PC-3 (cell line): Measurements from ENCODE around the gene ZEB2. TPM values are rescaled to one million over a fixed set of nuclear protein-coding genes. Genes with fewer than 3 reads are reported as not detected.

ENCODE experiments used
- ATAC-seq: fragments of 200-7000 bp; cut with Tn5 transposase; 2 replicates; pipeline ENCODE4 v1.9.1; 2020; ENCODE audit warnings: mild to moderate bottlenecking, moderate library complexity
- BruUV-seq: library from RNA; stranded (reverse); fragments of 400-500 nt; replicated peaks from 2 replicates; lab custom pipeline; 2021; lab: Mats Ljungman, UMichigan
- CTCF ChIA-PET: fragments of 300-600 bp; sonication (Branson Sonifier 250); formaldehyde crosslinking; loops from one replicate; lab custom pipeline; 2022; ENCODE audit warnings: antibody characterized with exemption; lab: Charles Lee
- POLR2A ChIA-PET: fragments of 300-600 bp; sonication (Branson Sonifier 250); formaldehyde crosslinking; loops from one replicate; lab custom pipeline; 2022; ENCODE audit warnings: antibody characterized with exemption; ENCODE audit not compliant: unreplicated experiment; lab: Charles Lee
- DNase-seq: peaks from one replicate; pipeline ENCODE4 v3.0.0-alpha.2; 2015
- H2AFZ ChIP-seq: fragments of 300-600 bp; sonication (generic); 2 replicates; pipeline ENCODE4 v1.6.0; 2016; ENCODE audit warnings: antibody characterized with exemption, low read length
- H3F3A ChIP-seq: fragments of 300-600 bp; sonication (generic); one replicate; pipeline ENCODE4 v1.6.0; 2017; ENCODE audit warnings: antibody characterized with exemption, low read length, control low read depth, mild to moderate bottlenecking; ENCODE audit not compliant: unreplicated experiment
- H3K27ac ChIP-seq: fragments of 300-600 bp; sonication (generic); 2 replicates; pipeline ENCODE4 v1.5.1; 2016; ENCODE audit warnings: mild to moderate bottlenecking, low read length
- H3K27me3 ChIP-seq: fragments of 300-600 bp; sonication (generic); 2 replicates; pipeline ENCODE4 v1.6.1; 2016; ENCODE audit warnings: low read length, mixed read lengths
- H3K36me3 ChIP-seq: fragments of 300-600 bp; sonication (generic); 2 replicates; pipeline ENCODE4 v1.6.1; 2016; ENCODE audit warnings: low read depth, mixed run types, low read length, mixed read lengths
- H3K4me1 ChIP-seq: fragments of 300-600 bp; sonication (generic); 2 replicates; pipeline ENCODE4 v1.5.1; 2016; ENCODE audit warnings: low read length; ENCODE audit not compliant: insufficient read depth
- H3K4me2 ChIP-seq: fragments of 300-600 bp; sonication (generic); 2 replicates; pipeline ENCODE4 v1.6.0; 2016; ENCODE audit warnings: low read length
- H3K4me3 ChIP-seq: fragments of 300-600 bp; sonication (generic); 2 replicates; pipeline ENCODE4 v1.5.1; 2016; ENCODE audit warnings: mild to moderate bottlenecking, low read length, mixed read lengths
- H3K79me2 ChIP-seq: fragments of 300-600 bp; sonication (generic); 2 replicates; pipeline ENCODE4 v1.6.1; 2017; ENCODE audit warnings: low read length, mixed read lengths
- H3K9ac ChIP-seq: fragments of 300-600 bp; sonication (generic); 2 replicates; pipeline ENCODE4 v1.6.0; 2016; ENCODE audit warnings: mild to moderate bottlenecking, low read length
- H3K9me2 ChIP-seq: fragments of 300-600 bp; sonication (generic); replicated peaks from 2 replicates; pipeline ENCODE4 v1.6.1; 2016; ENCODE audit warnings: mixed run types, low read length, mixed read lengths
- H3K9me3 ChIP-seq: fragments of 300-600 bp; sonication (generic); 2 replicates; pipeline ENCODE4 v1.6.1; 2016; ENCODE audit warnings: low read length, mixed read lengths
- H4K20me1 ChIP-seq: fragments of 300-600 bp; sonication (generic); 2 replicates; pipeline ENCODE4 v1.6.1; 2016; ENCODE audit warnings: low read length, mixed read lengths
- CTCF ChIP-seq: fragments of 300-600 bp; sonication (generic); conservative IDR thresholded peaks from 2 replicates; pipeline ENCODE4 v1.5.1; 2017; ENCODE audit warnings: antibody characterized with exemption, low read depth, mild to moderate bottlenecking, low read length
- EZH2 ChIP-seq: fragments of 300-600 bp; sonication (generic); IDR thresholded peaks from one replicate; pipeline ENCODE4 v1.6.1; 2017; ENCODE audit warnings: antibody characterized with exemption, mild to moderate bottlenecking, low read length; ENCODE audit not compliant: unreplicated experiment
- EZH2phosphoT487 ChIP-seq: fragments of 300-600 bp; sonication (generic); IDR thresholded peaks from 2 replicates; pipeline ENCODE4 v1.6.1; 2018; ENCODE audit warnings: mild to moderate bottlenecking, antibody characterized with exemption, low read length, borderline replicate concordance
- intact Hi-C: fragments of 100-400 bp; cut with micrococcal nuclease; formaldehyde crosslinking; loops from 2 replicates; pipeline ENCODE4 v1.9.0; 2023
- total RNA-seq: library from RNA; depleted of rRNA; stranded (reverse); fragments of >200 nt; gene quantifications from 2 replicates; pipeline ENCODE4 v1.2.3, GENCODE V29; 2014

The ZEB2 gene
- total RNA-seq, 1 experiment from 2014 or later = 1.1 TPM

DNA sequence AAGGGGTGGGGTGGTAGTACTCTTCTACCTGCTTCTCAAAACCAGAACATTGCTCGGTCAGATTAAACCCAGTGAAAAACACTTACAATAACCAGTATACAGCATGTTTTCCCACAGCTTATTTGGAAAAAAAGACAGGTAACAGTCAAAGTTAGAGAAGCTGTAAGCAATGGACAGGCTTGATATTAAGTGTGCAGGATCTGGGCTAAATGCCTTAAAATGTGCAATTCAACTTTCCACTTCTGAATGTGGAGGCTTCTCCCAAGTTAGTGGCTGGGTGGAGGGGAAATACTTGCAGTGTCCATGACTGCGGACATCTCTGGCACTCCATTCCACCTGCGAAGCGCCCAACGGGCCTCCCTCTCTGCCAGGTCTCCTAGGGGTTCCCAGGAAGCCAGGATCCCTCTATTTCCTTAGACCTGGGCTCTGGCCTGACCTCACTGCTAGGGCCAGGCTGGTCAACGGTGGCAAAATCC, 5.3 kb downstream of the ZEB2 start:
- no peak overlapping the region for H2AFZ ChIP-seq
- no peaks in the 10 kb centered on the region for H3F3A ChIP-seq
- peaks cover 14% of the 10 kb centered on the region for H3K4me1 ChIP-seq
- H3K79me2 ChIP-seq = no peaks in the 10 kb centered on the region
- H3K27ac ChIP-seq = no peak overlapping the region
- ChIA-PET CTCF (no interaction called here), POLR2A (no interaction called here)
- ATAC-seq (no peak), DNase-seq (no peak)
- intact Hi-C loops = loop anchor here (5.0 kb wide), 2 partner anchors 77 to 182 kb away; a partner anchor contains a TSS
- no peak overlapping the region for H3K4me3 ChIP-seq
- H4K20me1 ChIP-seq = no peaks in the 10 kb centered on the region
- H3K27me3 ChIP-seq = peaks cover 24% of the 10 kb centered on the region
- H3K9me2 ChIP-seq = no peaks in the 10 kb centered on the region
- TF ChIP-seq EZH2phosphoT487 (no peak), CTCF (no peak), EZH2 (no peak)
- no TSS peak for BruUV-seq
- H3K9me3 ChIP-seq = no peaks in the 10 kb centered on the region
- H3K9ac ChIP-seq = no peak overlapping the region
- H3K4me2 ChIP-seq = no peak overlapping the region
- no peaks in the 10 kb centered on the region for H3K36me3 ChIP-seq

- BruUV-seq = no TSS peak
- ATAC-seq (no peak), DNase-seq (no peak)
- no peaks in the 10 kb centered on the region for H3K9me2 ChIP-seq
- H3K4me2 ChIP-seq = no peak overlapping the region
- H3K4me3 ChIP-seq = no peak overlapping the region
- ChIA-PET POLR2A (no interaction called here), CTCF (no interaction called here)
- no peak overlapping the region for H3K27ac ChIP-seq
- no peaks in the 10 kb centered on the region for H3K79me2 ChIP-seq
- H3K36me3 ChIP-seq = no peaks in the 10 kb centered on the region
- intact Hi-C loops = no loop called here
- no peak overlapping the region for H2AFZ ChIP-seq
- no peak overlapping the region for H3K9ac ChIP-seq
- H4K20me1 ChIP-seq = no peaks in the 10 kb centered on the region
- TF ChIP-seq EZH2phosphoT487 = no peak
- no peak for TF ChIP-seq EZH2
- H3K4me1 ChIP-seq = peaks cover 10% of the 10 kb centered on the region; the same call in 1 of the 2 replicates
- H3F3A ChIP-seq = no peaks in the 10 kb centered on the region
- H3K27me3 ChIP-seq = peaks cover 13% of the 10 kb centered on the region
- H3K9me3 ChIP-seq = no peaks in the 10 kb centered on the region
Observed at GRCh38 chr2:144513388-144514101, 6.4 kb downstream of the ZEB2 start.

- DNase-seq (no peak), ATAC-seq (no peak)
- no peaks in the 10 kb centered on the region for H4K20me1 ChIP-seq
- no peaks in the 10 kb centered on the region for H3F3A ChIP-seq
- no peaks in the 10 kb centered on the region for H3K9me2 ChIP-seq
- no peak overlapping the region for H3K4me2 ChIP-seq
- intact Hi-C loops = no loop called here
- H3K9me3 ChIP-seq = no peaks in the 10 kb centered on the region
- H3K36me3 ChIP-seq = no peaks in the 10 kb centered on the region
- peaks cover 3% of the 10 kb centered on the region; the same call in 1 of the 2 replicates for H3K4me1 ChIP-seq
- no peak overlapping the region for H3K4me3 ChIP-seq
- TF ChIP-seq EZH2phosphoT487 (no peak), EZH2 (no peak), CTCF (no peak)
- POLR2A ChIA-PET = no interaction called here
- no peak overlapping the region for H2AFZ ChIP-seq
- H3K27me3 ChIP-seq = peaks cover 7% of the 10 kb centered on the region; the same call in 1 of the 2 replicates
- no TSS peak for BruUV-seq
- H3K9ac ChIP-seq = no peak overlapping the region
- CTCF ChIA-PET = no interaction called here
- H3K79me2 ChIP-seq = no peaks in the 10 kb centered on the region
- no peak overlapping the region for H3K27ac ChIP-seq
Observed at GRCh38 chr2:144512891-144513351, 7.0 kb downstream of the ZEB2 start.
